Right ventricle myocardium inferior (tissue), 1 donor: Measurements from ENCODE around the gene CPD. TPM values are rescaled to one million over a fixed set of nuclear protein-coding genes. Genes with fewer than 3 reads are reported as not detected.
"Not testable (repeated sequence)": the region's sequence is repeated elsewhere in the genome, so short reads cannot be mapped to it uniquely, and the experiment has no call there.

Experiments
- ATAC-seq: fragments of 200-7000 bp; cut with Tn5 transposase; one replicate; pipeline ENCODE4 v1.9.1; 2020; ENCODE audit warnings: mild to moderate bottlenecking, moderate library complexity
- DNase-seq: peaks from one replicate; pipeline ENCODE4 v3.0.0; 2021; ENCODE audit errors: missing footprints
- intact Hi-C: fragments of 100-400 bp; cut with DNase I; formaldehyde crosslinking; loops from one replicate; pipeline ENCODE4 v1.11.0; 2022
- total RNA-seq: library from RNA; stranded (reverse); fragmentation: NEBNext Ultra II Directional; extraction: Animal tissue kit (Norgen Biotek cat#: 25700); gene quantifications from one replicate; pipeline ENCODE4 v1.2.1, GENCODE V29; 2021
- donor health status: DM: no; HTN: yes; CAD: no; lungs with severe emphysema.

CPD gene
- total RNA-seq, 1 donor from 2014 or later: 20.2 TPM

DNA sequence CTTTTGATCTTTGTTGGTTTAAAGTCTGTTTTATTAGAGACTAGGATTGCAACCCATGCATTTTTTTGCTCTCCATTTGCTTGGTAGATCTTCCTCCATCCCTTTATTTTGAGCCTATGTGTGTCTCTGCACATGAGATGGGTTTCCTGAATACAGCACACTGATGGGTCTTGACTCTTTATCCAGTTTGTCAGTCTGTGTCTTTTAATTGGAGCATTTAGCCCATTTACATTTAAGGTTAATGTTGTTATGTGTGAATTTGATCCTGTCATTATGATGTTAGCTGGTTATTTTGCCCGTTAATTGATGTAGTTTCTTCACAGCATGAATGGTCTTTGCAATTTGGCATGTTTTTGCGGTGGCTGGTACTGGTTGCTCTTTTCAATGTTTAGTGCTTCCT, 31.9 kb downstream of the CPD start:
- intact Hi-C loops, DNase-seq, ATAC-seq: not testable (repeated sequence)

DNA sequence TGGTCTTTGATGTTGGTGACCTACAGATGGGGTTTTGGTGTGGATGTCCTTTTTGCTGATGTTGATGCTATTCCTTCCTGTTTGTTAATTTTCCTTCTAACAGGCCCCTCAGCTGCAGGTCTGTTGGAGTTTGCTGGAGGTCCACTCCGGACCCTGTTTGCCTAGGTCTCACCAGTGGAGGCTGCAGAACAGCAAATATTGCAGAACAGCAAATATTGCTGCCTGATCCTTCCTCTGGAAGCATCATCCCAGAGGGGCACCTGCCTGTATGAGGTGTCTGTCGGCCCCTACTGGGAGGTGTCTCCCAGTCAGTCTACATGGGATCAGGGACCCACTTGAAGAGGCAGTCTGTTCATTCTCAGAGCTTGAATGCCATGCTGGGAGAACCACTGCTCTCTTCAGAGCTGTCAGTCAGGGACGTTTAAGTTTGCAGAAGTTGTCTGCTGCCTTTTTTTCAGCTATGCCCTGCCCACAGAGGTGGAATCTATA, 33.3 kb downstream of the CPD start:
- ATAC-seq, DNase-seq, intact Hi-C loops: not testable (repeated sequence)

DNA sequence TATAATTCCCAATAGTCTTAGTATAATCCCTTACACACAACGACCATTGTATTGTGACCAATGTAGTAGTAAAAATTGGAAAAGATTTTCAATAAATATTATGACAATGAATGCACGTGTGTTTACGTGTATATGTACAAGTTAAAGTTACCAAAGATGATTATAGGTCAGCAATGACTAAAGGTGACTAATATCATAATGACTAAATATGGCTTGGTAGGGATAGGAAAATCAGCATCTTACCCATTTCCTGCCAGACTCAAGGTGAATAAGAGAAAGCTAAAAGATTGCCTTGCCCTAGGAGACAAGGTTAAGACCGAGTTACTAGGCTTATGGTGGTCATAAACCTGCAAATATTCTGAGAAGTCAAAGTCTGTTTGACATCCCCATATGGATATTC, 34.4 kb downstream of the CPD start:
- intact Hi-C loops: no loop called here
- DNase-seq: no peak
- no peak for ATAC-seq

DNA sequence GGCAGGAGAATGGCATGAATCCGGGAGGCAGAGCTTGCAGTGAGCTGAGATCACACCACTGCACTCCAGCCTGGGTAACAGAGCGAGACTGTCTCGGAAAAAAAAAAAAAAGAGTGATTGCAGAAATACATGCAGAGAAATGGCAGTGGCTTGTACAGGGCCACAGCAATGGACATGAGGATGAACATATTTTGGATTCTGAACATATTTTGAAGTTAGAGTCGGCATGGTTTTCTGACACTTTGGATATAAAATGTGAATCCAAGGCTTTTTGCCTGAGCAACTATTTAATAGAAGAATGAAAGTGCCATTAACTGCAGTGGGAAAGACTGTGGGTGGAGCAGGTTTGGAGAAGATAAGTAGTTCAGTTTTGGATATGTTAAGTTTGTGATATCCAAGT, 35.8 kb downstream of the CPD start:
- DNase-seq (no peak), ATAC-seq (no peak)
- intact Hi-C loops: no loop called here

DNA sequence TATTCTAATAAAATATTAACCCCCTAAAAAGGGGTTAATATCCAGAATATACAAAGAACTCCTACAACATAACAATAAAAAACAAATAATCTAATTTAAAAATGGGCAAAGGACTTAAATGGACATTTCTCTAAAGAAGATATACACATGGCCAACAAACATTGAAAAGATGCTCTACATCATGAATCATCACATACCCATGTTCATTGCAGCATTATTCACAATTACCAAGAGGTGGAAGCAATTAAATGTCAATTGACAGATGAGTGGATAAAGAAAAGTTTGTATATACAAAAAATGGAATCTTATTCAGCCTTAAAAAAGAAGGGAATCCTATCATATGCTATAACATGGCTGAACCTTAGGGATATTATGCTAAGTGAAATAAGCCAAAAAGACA, 36.8 kb downstream of the CPD start:
- DNase-seq: no peak
- intact Hi-C loops: no loop called here
- ATAC-seq: no peak

DNA sequence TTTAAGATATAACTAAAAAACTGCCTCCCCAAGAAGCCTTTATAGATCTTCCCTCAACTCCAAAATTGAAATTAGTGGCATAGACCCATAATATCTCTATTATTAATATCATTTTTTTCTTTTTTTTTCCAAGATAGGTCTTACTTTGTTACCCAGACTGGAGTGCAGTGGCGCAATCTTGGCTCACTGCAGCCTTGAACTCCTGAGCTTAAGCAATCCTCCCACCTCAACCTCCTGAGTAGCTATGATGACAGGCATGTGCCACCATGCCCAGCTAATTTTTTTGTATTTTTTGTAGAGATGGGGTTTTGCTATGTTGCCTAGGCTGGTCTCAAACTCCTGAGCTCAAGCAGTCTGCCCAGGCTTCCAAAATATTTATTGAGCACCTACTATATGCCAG, 39.3 kb downstream of the CPD start:
- DNase-seq, intact Hi-C loops, ATAC-seq: not testable (repeated sequence)

DNA sequence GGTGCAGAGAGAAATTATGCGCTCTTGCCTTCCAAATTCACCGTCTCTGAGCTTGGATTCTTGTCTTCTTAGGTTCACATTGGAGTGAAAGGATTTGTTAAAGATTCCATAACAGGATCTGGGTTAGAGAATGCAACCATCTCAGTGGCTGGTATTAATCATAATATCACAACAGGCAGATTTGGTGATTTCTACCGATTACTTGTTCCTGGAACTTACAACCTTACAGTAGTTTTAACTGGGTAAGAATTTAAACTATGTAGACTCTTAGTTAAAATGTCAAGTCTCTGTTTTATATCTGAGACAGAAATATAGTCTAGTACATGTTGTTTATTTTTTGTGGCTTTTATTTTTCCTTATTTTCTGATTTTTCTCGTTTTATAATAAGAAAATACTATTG, 42.9 kb downstream of the CPD start:
- intact Hi-C loops: no loop called here
- ATAC-seq (no peak), DNase-seq (no peak)

DNA sequence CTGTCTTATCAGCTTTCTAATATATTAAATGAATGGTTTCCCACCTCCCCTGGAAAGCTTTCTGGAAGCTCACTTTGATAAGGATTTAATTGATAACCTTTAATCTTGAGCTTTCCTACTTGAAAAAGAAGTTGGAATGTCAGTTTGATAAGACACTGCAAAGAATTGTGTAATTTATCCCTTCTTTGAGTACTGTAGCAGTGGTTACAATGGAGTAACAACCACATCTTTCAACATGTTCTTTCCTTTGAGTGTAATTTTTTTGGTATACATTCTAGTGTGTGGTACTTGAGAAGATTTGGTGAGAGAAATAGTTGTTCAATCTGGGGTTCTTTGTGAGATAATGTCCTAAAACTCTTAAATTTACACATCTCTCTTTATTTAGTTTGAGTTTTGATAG, 43.4 kb downstream of the CPD start:
- no peak for ATAC-seq
- DNase-seq: no peak
- intact Hi-C loops: no loop called here

DNA sequence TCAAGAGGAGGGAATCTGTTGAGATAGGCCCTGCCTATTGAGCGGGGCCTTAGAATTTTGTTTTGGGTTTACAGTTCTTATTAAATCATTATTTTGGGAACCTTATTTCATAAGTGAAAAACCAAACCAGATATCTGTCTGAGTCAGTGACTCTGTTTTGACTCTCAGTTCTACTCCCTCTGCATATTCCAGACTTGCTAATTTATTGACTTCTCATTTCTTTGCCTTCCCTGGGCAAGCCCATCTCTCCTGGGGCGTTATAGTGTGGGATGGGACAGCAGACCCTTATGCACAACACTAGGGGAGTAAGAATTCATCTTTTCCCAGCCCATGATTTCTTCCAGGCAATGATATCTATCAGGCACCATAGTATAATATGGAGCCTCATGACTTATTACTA, 45.7 kb downstream of the CPD start:
- DNase-seq: no peak
- intact Hi-C loops: no loop called here
- no peak for ATAC-seq

DNA sequence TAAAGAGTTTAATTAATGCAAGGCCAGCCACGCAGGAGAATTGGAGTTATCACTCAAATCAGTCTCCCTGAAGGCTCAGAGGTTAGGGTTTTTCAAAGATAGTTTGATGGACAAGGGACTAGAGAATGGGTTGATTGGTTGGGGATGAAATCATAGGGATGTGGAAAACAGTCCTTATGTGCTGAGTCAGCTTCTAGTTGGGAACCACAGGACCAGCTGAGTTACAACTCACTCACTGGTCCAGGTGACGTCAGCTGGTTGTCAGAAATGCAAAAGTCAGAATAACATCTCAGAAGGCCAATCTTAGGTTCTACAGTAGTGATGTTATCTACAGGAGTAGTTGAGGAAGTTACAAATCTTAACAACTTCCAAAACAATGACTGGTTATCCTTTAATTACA, 47.6 kb downstream of the CPD start:
- DNase-seq (no peak), ATAC-seq (no peak)
- intact Hi-C loops: no loop called here

DNA sequence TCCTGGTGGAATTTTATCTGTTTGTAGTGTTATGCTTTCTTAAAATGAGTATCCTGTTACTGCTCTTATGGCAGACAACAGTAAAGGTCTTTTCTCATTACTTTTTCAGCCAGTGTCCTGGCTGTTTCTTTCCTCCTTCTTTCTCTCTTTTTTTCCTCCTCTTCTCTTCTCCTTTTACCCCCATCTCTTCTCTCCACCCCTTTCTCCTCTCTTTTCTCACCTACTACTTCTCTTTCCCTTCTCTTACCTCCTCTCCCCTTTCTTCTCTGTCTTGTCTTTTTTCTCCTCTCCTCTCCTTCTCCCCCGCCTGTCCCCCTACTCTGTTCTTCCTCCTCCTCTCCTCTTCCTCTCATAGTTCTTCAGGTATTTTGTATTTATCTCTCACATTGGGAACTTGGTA, 48.9 kb downstream of the CPD start:
- no peak for ATAC-seq
- intact Hi-C loops: no loop called here
- DNase-seq: no peak

DNA sequence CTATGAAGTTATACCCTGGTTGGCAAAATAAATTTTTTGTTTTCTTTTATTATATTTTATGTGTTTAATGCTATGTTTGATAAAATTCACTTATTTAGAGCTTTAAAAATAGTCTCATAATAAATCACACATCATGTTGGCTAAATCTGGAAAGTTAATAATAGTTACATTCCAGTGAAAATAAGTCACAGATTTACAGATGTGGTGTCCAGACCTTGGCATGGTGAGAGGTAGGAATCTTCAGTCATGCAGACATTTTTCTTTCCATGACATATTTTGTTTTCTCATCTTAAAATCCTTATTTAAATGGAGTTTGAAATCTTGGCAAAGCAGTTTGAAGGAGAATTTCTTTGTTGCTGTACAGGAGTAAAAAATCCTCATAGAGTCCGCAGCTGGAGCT, 50.4 kb downstream of the CPD start:
- no peak for DNase-seq
- ATAC-seq: no peak
- intact Hi-C loops: no loop called here

DNA sequence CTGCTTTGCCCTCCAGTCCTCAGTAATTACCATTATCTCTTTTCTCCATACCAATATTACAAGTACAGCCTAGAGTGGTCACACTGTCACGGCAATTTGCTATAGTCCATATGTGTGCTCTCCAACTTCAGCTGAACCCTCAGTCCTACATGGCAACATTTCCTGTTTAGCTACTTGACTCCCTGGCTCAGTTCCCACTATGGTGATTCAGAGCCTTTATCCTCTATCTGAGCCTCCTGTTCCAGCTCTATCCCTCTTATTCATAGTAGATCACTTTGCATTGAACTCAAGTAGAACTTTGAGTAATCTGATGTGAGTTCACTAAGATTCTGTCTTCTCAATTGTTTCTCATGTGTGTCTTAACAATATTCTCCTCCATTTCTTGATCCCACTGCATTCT, 54.8 kb downstream of the CPD start:
- ATAC-seq (no peak), DNase-seq (no peak)
- intact Hi-C loops: no loop called here

DNA sequence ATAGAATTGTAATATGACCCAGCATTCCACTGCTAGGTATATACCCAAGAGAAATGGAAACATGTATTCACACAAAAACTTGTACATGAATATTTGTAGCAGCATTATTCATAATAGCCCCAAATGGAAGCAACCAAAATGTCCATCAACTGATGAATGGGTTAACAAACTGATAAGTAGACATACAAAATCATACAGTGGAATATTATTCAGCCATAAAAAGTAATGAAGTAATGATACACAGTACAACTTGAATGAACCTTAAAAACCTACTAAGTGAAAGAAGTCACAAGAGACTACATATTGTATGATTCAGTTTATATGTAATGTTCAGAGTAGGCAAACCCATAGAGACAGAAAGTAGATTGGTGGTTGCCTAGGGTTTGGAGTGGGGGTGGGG, 58.0 kb downstream of the CPD start:
- intact Hi-C loops: no loop called here
- DNase-seq (no peak), ATAC-seq (no peak)

DNA sequence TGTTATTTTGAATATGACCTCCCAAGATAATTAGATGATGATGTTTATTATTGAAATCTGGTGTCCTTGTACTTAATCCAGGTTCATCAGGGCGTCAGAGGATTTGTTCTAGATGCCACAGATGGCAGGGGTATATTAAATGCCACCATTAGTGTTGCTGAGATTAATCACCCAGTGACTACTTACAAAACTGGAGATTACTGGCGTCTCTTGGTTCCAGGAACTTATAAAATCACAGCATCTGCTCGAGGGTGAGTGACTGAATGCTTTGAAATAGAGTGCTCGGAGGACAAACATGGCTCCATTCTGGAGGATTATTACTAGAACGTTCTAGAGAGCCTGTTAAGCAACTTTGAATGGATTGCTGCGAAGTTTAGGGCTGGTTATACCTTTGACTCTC, 65.0 kb downstream of the CPD start:
- DNase-seq (no peak), ATAC-seq (no peak)
- intact Hi-C loops: no loop called here

DNA sequence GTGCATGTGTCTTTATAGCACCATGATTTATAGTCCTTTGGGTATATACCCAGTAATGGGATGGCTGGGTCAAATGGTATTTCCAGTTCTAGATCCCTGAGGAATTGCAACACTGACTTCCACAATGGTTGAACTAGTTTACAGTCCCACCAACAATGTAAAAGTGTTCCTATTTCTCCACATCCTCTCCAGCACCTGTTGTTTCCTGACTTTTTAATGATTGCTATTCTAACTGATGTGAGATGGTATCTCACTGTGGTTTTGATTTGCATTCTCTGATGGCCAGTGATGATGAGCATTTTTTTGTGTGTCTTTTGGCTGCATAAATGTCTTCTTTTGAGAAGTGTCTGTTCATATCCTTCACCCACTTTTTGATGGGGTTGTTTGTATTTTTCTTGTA, 67.9 kb downstream of the CPD start:
- intact Hi-C loops, ATAC-seq, DNase-seq: not testable (repeated sequence)

DNA sequence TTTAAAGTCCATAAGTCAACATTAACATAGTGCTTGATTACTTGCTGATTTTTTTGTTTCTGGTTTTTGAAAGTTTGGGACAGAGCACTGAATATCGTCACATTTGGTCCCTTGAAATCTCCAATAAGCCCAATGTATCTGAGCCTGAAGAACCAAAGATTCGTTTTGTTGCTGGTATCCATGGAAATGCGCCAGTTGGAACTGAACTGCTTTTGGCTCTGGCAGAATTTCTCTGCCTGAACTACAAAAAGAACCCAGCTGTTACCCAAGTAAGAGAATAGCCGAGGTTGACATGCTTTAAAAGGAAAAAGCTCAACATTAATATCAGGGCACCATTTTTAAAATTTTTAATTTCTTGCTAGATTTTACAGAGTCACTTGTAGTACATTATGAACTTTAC, 70.8 kb downstream of the CPD start:
- no peak for DNase-seq
- intact Hi-C loops: no loop called here
- no peak for ATAC-seq

DNA sequence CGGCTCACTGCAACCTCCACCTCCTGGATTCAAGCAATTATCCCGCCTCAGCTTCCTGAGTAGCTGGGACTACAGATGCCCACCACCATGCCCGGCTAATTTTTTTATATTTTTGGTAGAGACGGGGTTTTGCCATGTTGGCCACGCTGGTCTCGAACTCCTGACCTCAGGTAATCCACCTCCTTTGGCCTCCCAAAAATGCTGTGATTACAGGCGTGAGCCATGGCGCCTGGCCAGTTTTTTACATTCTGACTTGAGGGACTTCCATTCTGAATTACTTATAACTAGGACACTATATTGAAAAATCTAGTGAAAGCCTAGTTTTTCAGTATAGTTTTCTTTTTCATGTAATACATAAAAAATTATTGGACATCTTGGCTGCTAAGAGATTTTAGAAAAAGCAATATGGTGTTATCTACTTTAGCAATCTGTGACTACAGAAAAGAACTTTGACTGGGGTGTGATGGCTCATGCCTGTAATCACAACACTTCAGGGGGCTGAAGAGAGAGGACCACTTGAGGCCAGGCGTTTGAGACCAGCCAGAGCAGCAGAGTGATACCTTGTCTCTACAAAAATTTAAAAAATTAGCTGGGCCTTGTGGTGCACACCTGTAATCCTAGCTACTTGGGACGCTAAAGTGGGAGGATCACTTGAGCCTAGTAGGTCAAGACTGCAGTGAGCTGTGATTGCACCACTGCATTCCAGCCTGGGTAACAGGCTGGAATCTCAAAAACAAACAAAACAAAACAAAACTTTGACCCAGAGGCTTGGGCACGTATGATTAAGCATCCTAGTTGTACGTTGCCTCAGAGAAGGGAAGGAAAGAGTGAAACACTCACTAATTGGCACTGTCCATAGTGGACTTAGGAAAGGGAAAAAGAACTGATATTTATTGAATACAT, 71.6 kb downstream of the CPD start:
- ATAC-seq: no peak

DNA sequence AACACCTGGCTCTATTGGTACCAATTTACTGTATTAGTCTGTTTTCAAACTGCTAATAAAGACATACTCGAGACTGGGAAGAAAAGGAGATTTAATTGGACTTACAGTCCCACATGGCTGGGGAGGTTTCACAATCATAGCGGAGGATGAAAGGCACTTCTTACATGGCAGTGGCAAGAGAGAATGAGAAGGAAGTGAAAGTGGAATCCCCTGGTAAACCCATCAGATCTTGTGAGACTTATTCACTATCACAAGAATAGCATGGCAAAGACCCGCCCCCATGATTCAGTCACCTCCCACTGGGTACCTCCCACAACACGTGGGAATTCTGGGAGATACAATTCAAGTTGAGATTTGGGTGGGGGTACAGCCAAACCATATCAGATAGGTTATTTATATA, 75.9 kb downstream of the CPD start:
- intact Hi-C loops: no loop called here
- no peak for ATAC-seq
- DNase-seq: no peak

More for the DNA sequence above, 71.6 kb downstream of the CPD start:
- no peak for DNase-seq
- intact Hi-C loops: no loop called here

DNA sequence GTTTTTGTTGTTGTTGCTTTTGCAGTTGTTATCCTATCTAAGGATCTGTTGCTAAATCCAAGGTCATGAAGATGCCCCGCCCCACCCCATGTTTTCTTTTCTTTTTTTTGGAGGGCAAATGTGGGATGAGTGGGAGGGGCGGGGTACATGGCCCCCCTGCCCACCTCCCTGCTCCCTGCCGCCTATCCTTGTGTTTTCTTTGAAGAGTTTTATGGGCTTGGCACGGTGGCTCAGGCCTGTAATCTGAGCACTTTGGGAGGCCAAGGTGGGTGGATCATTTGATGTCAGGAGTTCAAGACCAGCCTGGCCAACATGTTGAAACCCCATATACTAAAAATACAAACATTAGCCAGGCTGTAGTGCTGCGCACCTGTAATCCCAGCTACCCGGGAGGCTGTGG, 79.6 kb downstream of the CPD start:
- intact Hi-C loops: no loop called here
- ATAC-seq (no peak), DNase-seq (no peak)
